Lung (tissue), 12 donors: Measurements from ENCODE around the gene HLA-DQB1. TPM values are rescaled to one million over a fixed set of nuclear protein-coding genes. Genes with fewer than 3 reads are reported as not detected.

Experiments used
- ATAC-seq: fragments of 200-7000 bp; cut with Tn5 transposase; one replicate; pipeline ENCODE4 v1.9.1; 2020; ENCODE audit warnings: moderate number of reproducible peaks; ENCODE audit not compliant: insufficient read depth, low FRiP score
- DNase-seq, 3 donors: peaks; one replicate each; pipeline ENCODE4 v3.0.0-alpha.2; 2013 to 2017
- H3K27ac ChIP-seq, 2 donors: one replicate each; pipeline ENCODE4 v1.5.1; 2013; ENCODE audit warnings: mild to moderate bottlenecking in 2 of 2, moderate library complexity in 2 of 2, control low read depth in 1 of 2, inconsistent platforms in 1 of 2, low read depth in 1 of 2, low read length in 1 of 2
- H3K27me3 ChIP-seq, 3 donors: one replicate each; pipeline ENCODE4 v1.5.1; 2013; ENCODE audit warnings: low read length in 2 of 3; ENCODE audit not compliant: control insufficient read depth in 3 of 3, insufficient read depth in 3 of 3
- H3K36me3 ChIP-seq, 4 donors: one replicate each; pipeline ENCODE4 v1.5.1; 2013; ENCODE audit warnings: low read length in 4 of 4, mild to moderate bottlenecking in 1 of 4, moderate library complexity in 1 of 4; ENCODE audit not compliant: control insufficient read depth in 4 of 4, insufficient read depth in 4 of 4
- H3K4me1 ChIP-seq, 5 donors: one replicate each; pipeline ENCODE4 v1.5.1; 2013; ENCODE audit warnings: low read length in 5 of 5, mild to moderate bottlenecking in 2 of 5, moderate library complexity in 1 of 5; ENCODE audit not compliant: control insufficient read depth in 5 of 5, insufficient read depth in 5 of 5
- H3K4me3 ChIP-seq: one replicate; pipeline ENCODE4 v1.5.1; 2013; ENCODE audit warnings: mild to moderate bottlenecking, control low read depth, moderate library complexity
- H3K9ac ChIP-seq, 2 donors: one replicate each; pipeline ENCODE4 v1.5.1; 2013; ENCODE audit warnings: low read length in 2 of 2, control low read depth in 1 of 2; ENCODE audit not compliant: insufficient read depth in 1 of 2
- H3K9me3 ChIP-seq, 4 donors: one replicate each; pipeline ENCODE4 v1.5.1; 2013; ENCODE audit warnings: low read length in 3 of 4, mild to moderate bottlenecking in 1 of 4, moderate library complexity in 1 of 4; ENCODE audit not compliant: control insufficient read depth in 4 of 4, insufficient read depth in 3 of 4
- CTCF ChIP-seq: IDR thresholded peaks from 2 replicates; pipeline ENCODE4 v1.5.1; 2012; ENCODE audit warnings: mild to moderate bottlenecking; ENCODE audit errors: control extremely low read depth, extremely low read depth
- WGBS, 2 donors: extraction: QIAGEN DNeasy Blood & Tissue Kit; methylation state at CpG; one replicate each; pipeline ENCODE4 v1.1.7; 2013; 5-methylcytosine and 5-hydroxymethylcytosine counted together
- polyA plus RNA-seq, 2 donors: library from polyadenylated mRNA; stranded (reverse); fragments of 200-250 nt; gene quantifications; one replicate each; pipeline ENCODE4 v1.2.1, GENCODE V29; 2013
- total RNA-seq, 2 donors: library from RNA; depleted of rRNA in 1 of 2; stranded (reverse); fragments of >200 nt in 1 of 2; gene quantifications; one replicate each; pipeline ENCODE4 v1.2.1, GENCODE V29; 2014 to 2021
- donor health status: control.
- donor health status: control.
- donor health status: Bipolar disorder and iron deficiency.
- donor health status: healthy.
- donor health status: DM: yes; HTN: yes; CAD: no.

Gene HLA-DQB1
- total and polyA plus RNA-seq, 4 donors, result 4.1 to 1,148 (median 102) TPM

- DNase-seq (no peak), ATAC-seq (no peak)
- Histone ChIP-seq H3K4me3 (no peak overlapping the region), H3K9me3 (no peaks in the 10 kb centered on the region), H3K36me3 (peaks cover 0 to 10% (median 0%) of the 10 kb centered on the region in 4 donors), H3K27ac (no peak overlapping the region), H3K4me1 (peaks cover 0 to 2% (median 0%) of the 10 kb centered on the region in 5 donors), H3K27me3 (no peaks in the 10 kb centered on the region), H3K9ac (no peak overlapping the region)
- WGBS, 2 donors, result 91 to 97% methylated on average over 2 of the region's 2 CpGs
- no peak for TF ChIP-seq CTCF
Observed at GRCh38 chr6:32655203-32655710, 11.2 kb downstream of the HLA-DQB1 start.

GRCh38 chr6:32645047-32645703, 21.3 kb downstream of the HLA-DQB1 start:
- Histone ChIP-seq H3K36me3 (peaks cover 0 to 5% (median 0%) of the 10 kb centered on the region in 4 donors), H3K4me1 (peaks cover 0 to 5% (median 0%) of the 10 kb centered on the region in 5 donors)
- ATAC-seq, result no peak

GRCh38 chr6:32643904-32644303, 22.6 kb downstream of the HLA-DQB1 start:
- Histone ChIP-seq H3K9me3 (no peaks in the 10 kb centered on the region), H3K4me1 (peaks cover 0 to 5% (median 0%) of the 10 kb centered on the region in 5 donors), H3K4me3 (no peak overlapping the region), H3K36me3 (peaks cover 0 to 5% (median 0%) of the 10 kb centered on the region in 4 donors), H3K9ac (no peak overlapping the region), H3K27me3 (no peaks in the 10 kb centered on the region), H3K27ac (no peak overlapping the region)
- DNase-seq, result no peak
- 90 to 93% methylated on average over 4 of the region's 4 CpGs for WGBS, 2 donors
- ATAC-seq, result no peak
- TF ChIP-seq CTCF, result no peak

More at GRCh38 chr6:32645047-32645703, 21.3 kb downstream of the HLA-DQB1 start:
- Histone ChIP-seq H3K9me3 (no peaks in the 10 kb centered on the region), H3K9ac (no peak overlapping the region), H3K27ac (no peak overlapping the region), H3K27me3 (no peaks in the 10 kb centered on the region), H3K4me3 (no peak overlapping the region)
- DNase-seq, result no peak
- 96 to 98% methylated on average over 6 of the region's 6 CpGs for WGBS, 2 donors
- no peak for TF ChIP-seq CTCF
